Forelimb muscle (tissue), 1 donor: ENCODE results near the gene IP6K2. TPM values are rescaled to one million over a fixed set of nuclear protein-coding genes. Genes with fewer than 3 reads are reported as not detected.
"Not testable (repeated sequence)": the region's sequence is repeated elsewhere in the genome, so short reads cannot be mapped to it uniquely, and the experiment has no call there.

Experiments used
- DNase-seq: peaks from one replicate; pipeline ENCODE4 v3.0.0-alpha.2; 2013; ENCODE audit warnings: low read depth
- polyA plus RNA-seq: library from polyadenylated mRNA; unstranded; fragments of 120-200 nt; gene quantifications from one replicate; pipeline ENCODE4 v1.2.1, GENCODE V29; 2013; ENCODE audit not compliant: insufficient read length

IP6K2 gene, protein sequence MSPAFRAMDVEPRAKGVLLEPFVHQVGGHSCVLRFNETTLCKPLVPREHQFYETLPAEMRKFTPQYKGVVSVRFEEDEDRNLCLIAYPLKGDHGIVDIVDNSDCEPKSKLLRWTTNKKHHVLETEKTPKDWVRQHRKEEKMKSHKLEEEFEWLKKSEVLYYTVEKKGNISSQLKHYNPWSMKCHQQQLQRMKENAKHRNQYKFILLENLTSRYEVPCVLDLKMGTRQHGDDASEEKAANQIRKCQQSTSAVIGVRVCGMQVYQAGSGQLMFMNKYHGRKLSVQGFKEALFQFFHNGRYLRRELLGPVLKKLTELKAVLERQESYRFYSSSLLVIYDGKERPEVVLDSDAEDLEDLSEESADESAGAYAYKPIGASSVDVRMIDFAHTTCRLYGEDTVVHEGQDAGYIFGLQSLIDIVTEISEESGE
- polyA plus RNA-seq: 81.6 TPM

DNA sequence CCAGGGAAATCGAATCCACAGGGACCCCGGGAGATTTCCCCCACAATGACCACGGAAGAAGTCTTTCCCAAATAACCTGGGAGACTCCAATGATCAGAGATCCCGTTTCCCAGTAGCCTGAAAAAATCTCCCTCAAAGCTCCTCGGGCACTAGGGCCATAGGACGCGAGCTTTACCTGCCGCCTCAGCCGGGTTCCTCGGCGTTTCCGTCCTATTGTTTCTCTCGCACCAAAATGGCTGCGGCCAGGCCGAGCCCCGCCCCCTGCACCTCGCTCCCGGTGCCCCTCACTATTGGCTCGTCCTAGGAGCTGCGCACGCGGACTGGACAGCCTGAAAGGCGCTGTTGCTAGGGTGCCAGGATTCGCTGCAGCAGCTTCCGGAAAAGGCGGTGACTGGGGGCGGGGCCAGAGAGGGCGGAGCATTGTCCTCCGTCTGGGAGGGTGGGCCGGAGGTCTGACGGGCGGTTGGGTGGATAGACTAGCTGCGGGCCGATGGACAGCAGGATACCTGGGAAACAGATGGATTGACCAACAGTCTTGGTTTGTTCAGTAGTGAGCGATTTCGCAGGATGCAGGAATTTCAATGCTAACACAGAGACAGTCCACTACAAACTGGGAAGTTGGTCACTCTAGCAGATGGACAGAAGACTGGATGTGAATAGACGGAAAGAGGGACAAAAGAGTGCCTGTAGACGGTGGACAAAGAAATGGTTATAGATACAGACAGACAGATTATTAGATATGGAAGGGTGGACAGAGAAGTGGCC, at the start of gene IP6K2:
IP6K2 (minus strand) TSS at position 240 of the 765 bp plus-strand sequence. CDS start 21,930 bp downstream, outside the sequence.
- peak; percentile 94 for DNase-seq

DNA sequence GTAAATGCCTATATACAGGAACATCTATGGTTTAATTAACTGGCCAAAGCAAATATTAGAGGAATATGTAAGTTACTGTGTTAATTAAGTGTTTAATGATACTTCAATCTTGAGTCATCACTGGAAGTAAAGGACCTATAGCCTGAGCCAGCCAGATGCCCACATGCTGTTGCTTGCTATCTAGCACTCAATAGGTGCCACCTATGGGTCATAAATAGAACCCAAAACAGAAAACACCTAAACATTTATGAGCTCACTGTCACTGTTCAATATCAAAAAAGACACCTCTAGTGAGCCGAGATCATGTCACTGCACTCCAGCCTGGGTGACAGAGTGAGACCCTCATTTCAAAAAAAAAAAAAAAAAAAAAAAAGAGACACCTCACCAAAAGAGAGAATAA, 48.4 kb upstream of the IP6K2 start:
- DNase-seq: no peak

DNA sequence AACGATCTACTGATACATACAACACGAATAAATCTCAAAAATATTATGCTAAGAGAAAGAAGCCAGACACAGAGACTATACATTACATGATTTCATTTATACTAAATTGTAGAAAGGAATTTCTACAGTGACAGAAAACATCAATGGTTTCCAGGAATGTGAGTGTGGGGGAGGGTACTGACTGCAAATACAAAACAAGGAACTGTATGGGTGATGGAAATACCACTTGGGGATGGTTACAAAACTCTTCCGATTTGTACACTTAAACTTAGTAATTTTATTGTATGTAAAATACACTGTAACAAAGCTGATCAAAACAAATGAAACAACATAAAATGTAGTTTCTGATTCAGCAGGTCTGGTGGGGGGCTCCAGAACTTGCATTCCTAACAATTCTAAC, 45.8 kb upstream of the IP6K2 start:
- no peak for DNase-seq

DNA sequence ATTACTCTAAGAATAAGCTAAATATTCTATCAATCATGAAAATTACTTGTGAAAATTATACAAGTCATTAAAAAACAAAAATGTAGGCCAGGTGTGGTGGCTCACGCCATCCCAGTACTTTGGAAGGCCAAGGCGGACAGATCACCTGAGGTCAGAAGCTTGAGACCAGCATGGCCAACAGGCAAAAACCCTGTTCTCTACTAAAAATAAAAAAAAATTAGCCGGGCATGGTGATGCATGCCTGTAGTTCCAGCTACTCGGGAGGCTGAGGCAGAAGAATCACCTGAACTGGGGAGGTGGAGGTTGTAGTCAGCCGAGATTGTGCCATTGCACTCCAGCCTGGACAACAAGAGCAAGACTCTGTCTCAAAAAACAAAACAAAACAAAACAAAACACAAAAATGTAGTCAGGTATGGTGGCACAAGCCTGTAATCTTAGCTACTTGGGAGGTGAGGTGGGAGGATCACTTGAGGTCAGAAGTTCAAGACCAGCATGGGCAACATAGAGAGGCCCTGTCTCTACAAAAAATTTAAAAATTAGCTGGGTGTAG, 43.0 kb upstream of the IP6K2 start:
- DNase-seq: not testable (repeated sequence)

DNA sequence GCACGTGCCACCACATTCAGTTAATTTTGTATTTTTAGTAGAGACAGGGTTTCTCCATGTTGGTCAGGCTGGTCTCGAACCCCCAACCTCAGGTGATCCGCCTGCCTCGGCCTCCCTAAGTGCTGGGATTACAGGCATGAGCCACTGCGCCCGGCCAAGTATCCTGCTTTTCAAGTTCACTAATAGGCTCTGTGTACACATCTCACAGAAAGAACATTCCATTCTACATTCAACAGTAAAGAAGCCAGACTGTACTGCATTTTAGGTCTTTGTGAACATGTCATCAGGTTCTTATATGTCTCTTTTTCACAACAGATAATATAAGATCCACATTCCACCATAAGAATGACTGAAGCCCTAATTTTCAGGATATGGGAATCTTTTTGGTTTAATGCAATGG, 42.5 kb upstream of the IP6K2 start:
- not testable (repeated sequence) for DNase-seq

DNA sequence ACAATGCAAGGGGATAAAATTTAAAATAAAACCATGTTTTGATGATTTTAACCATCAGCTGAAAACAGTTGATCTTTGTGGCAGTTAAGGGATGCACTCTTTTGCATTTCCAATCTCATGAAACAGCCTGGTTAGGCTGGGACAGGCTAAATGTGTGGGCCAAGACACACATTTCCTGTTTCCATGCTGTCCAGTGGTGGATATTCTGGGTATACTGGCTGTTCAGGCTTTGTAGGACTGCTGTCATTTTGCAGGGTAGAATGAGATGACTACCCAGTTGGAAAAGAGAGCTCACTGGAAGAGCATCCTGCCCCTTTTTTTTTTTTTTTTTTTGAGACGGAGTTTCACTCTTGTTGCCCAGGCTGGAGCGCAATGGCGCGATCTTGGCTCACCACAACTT, 42.0 kb upstream of the IP6K2 start:
- DNase-seq: no peak

DNA sequence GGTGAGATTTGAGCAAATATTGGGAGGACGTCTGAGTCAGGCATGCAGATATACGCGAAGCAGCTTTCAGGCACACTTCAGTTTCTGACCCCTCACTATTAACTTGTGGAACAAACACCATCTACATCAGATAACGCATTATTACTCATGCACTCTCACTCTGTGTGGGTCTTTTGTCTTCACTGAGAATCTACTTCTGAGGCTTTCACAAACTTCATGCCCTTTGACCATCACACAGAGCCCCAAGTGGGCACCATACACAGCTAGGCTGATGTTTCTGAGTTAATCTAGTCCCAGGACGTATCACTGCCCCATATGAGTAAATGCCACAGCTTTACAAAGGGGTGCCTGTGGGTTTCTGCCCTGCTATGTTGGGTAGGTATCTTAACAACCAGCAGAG, 39.6 kb upstream of the IP6K2 start:
- no peak for DNase-seq

DNA sequence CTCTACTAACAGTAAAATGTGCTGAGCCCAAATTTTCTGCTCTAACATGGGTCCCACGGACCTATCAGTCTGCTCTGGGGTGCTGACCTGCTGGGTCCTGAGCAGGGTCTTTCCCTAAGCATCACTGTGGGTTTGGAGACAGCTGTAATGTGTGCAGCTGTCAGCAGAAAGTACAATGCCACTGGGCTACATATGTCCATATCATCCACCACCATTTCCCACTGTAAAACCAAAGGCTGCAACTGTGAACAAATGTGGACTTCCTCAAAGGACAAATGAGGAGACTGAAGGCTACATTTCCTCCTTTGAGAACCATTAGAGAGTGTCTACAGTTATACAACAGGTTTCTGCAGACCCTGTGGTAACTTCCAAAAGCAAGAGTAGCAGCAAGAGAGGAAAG, 33.8 kb upstream of the IP6K2 start:
- no peak for DNase-seq

DNA sequence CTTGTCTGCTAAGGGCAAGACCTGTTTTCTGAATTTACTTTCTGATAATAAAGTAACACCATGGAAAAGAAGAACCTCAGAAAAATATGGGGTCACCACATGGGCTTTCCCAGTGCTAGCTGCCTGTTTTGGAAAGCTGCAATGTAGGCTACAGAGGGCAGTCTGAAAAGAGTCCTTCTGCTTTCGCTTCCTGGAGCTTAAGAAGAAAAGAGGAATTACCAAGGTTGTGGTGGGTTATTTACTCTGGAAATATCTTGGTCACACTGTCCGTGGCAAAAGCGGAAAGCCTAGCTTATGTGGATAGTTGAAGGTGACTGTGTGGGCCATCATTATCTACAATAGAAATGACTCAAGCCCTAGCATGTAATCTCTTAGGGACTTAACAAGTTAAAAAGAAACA, 31.7 kb upstream of the IP6K2 start:
- DNase-seq: no peak

DNA sequence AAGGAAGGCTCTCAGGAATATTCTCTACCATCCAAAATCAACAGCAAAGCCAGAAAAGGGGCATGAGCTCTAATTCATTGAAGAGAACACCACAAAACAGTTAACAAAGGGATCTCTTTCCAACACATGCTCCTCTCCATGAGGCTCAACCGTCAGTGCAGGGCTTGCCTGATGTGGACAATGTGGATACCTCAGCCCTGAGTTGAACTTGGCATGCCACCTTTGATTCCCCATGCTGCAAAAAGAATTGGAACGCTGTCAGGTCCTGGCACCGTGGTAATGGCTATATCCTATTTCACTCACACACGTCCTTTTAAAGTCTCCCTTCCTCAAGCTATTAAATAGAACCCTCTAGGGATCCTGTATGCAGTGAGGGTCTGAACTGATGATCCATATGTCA, 30.7 kb upstream of the IP6K2 start:
- DNase-seq: no peak

DNA sequence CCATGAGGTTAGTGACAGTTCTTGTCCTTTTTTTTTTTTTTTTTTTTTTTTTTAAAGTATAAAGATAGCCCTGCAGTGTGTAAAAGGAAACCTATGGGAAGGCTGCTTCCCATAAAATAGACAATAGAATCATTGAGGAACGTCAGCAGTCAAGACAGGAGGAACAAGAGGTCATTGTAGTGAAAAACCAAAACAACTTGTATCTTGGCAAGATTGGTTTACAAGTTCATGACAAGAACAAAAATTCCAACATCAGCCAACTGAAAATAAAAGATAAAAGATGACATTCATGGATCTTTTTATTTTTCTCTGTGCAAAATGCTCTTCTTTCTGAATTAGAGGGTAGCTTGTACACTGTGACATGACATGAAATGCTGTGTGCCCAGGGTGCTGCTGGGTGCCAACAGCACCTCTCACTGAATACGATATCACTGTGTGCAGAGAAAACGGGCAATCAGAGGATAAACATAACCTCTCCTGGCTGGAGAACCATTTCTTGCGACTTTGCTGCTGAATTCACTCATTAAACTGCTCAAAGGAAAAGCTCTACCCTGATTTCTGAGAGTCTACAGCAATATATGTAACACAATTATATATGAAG, 30.1 kb upstream of the IP6K2 start:
- DNase-seq: no peak

DNA sequence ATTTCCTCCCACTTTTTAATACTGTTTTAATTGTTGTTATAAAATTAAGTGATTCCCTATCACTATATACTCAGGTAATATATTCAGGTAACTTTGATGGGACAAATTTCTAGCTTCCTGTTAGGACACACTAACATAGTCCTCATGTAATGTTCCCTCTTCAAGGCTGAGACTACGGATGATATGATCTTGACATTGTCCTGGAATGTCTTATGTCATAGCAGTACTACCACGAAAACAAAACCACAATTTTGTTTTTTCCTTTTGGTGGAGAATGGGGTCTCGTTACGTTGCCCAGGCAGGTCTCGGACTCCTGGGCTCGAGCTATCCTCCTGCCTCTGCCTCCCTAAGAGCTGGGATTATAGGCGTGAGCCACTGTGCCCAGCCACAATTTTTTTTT, 26.8 kb upstream of the IP6K2 start:
- no peak for DNase-seq

DNA sequence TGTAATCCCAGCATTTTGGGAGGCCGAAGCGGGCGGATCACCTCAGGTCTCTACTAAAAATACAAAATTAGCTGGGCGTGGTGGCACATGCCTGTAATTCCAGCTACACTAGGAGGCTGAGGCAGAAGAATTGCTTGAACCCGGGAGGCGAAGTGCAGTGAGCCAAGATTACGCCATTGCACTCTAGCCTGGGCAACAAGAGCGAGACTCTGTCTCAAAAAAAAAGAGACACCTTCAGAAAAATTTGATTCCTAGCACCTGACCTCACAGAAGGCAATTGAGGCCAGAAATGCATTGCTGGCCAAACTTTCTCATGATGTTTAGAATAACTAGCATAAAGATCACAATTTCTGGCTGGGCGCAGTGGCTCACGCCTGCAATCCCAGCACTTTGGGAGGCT, 24.2 kb upstream of the IP6K2 start:
- DNase-seq: not testable (repeated sequence)

DNA sequence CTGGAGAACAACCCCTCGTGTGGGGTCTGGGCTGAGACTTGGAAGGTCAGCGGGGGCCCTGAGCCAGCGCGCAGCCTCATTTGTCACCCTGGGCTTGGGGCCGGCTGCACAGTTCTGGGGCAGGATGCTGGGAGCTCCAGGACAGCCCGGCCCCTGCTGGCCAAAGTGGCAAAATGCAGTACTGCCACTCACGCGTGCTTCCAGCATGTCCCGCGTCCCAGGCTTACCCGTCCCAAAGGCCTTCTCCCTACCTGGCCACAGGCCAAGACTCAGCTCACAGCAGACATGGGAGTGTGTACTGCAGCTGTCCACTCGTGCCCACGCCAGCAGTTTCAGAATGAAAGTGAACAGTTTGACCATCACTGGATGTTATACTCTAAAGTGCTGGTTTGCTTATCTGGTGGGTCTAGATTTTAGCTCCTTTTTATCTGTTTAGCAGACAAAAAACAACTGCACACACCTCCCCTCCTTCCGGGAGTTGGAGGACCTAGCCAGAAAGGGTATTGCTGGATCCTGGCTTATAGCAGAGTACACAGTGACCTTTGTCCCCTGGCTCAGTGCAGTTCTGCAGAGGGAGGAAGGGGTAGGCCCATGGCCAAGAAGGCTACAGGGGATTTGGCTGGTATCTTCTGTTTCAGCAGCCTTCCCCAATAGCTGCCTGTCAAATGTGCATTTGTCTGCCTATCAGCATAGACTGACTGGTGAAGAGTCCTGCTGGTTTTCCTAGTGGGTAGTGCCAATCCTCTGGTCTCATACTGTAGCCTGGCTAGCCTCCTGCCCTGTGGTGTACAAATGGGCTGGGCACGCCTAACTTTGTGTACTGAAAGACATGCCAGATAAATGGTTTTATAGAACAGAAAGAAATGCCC, 23.2 kb upstream of the IP6K2 start:
- no peak for DNase-seq

DNA sequence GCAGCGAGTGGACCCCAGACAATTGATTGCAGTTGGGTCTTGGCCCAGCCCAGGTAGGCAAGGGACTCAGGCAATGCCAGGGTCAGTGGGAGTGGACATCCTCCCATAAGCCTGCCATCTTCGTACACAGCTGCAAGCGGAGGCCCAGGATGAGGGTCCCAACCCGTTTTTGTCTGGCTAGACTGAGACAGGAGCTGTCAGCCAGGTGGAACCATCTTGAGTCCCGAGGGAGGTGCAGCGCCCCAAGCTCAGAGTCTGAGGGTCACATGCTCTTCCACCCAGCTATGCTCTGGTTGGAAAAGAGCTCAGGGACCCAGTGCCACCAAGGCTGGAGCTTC, 22.6 kb upstream of the IP6K2 start:
- DNase-seq: no peak

DNA sequence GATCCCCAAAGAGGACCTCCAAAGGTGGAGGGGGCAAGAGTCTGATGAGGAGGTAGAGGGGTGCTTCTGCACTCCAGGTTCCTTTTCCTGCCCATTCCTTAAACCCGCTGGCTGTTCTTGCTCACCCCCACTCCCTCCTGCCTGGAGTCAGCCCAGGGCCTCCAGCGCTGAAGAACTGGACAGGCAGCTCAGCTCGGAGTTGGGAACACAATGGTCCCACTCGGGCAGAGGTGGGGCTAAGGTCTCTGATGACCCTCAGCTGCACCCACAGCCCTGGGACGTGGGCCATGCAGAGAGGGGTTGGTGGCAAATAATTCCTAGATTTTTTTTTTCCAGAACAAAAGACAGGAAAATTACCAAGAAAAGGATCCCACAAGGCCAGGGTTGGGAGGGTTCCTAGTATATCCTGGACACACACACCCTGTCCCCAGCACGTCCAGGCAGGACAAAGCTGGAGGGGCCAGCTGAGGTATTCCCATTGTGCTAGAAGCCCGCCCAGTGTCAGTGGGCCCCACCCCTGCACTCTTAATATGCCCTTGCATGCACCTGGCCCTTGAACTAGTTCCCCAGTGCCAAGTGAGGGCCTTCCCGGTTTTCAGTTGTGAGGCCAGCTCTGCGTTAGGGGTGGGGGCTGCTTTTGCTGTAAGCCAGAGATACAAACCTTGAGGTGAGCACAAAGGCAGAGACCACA, 22.1 kb upstream of the IP6K2 start:
- DNase-seq: no peak

DNA sequence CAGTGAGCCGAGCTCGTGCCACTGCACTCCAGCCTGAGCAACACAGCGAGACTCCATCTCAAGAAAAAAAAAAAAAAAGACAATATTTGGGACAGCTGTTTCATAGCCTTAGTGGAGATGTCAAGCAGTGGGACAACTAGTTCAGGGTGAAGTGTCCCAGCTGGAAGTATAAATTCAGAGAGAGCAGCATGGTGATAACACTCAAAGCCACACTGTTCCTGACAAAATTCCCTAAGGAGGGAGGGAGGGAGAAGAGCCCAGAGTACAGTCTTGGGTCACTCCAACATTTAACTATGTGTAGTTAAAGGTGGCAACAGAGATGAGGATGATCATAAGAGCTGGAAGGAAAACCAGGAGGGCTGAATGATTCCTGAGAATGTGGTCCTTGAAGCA, 21.1 kb upstream of the IP6K2 start:
- no peak for DNase-seq

DNA sequence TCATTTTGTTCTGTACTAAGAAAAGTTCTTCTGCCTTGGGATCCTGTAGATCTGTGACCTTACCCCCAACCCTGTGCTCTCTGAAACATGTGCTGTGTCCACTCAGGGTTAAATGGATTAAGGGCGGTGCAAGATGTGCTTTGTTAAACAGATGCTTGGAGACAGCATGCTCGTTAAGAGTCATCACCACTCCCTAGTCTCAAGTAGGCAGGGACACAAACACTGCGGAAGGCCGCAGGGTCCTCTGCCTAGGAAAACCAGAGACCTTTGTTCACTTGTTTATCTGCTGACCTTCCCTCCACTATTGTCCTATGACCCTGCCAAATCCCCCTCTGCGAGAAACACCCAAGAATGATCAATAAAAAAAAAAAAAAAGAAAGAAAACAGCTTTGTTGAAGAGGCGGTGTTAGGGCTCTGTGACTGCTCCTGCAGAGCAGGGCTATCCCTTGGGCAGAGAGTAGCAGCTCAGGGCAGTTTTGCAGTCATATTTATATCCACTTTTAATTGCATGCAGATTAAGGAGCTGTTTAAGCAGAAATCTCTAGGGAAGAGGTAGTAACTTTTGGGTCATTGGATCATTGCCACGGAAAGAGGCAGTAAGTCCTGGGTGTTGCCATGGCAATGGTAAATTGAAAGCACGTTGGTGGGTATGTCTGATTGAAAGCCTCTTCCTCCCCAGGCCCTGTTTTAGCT, 18.2 kb upstream of the IP6K2 start:
- DNase-seq: not testable (repeated sequence)

DNA sequence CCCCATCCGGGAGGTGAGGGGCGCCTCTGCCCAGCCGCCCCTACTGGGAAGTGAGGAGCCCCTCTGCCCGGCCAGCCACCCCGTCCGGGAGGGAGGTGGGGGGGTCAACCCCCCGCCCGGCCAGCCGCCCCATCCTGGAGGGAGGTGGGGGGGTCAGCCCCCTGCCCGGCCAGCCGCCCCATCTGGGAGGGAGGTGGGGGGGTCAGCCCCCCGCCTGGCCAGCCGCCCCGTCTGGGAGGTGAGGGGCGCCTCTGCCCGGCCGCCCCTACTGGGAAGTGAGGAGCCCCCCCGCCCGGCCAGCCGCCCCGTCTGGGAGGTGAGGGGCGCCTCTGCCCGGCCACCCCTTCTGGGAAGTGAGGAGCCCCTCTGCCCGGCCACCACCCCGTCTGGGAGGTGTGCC, 17.5 kb upstream of the IP6K2 start:
- DNase-seq: not testable (repeated sequence)
